ENCODE results near the gene OR2C3.
"Not testable (repeated sequence)": the region's sequence is repeated elsewhere in the genome, so short reads cannot be mapped to it uniquely, and the experiment has no call there.

Gene OR2C3

DNA sequence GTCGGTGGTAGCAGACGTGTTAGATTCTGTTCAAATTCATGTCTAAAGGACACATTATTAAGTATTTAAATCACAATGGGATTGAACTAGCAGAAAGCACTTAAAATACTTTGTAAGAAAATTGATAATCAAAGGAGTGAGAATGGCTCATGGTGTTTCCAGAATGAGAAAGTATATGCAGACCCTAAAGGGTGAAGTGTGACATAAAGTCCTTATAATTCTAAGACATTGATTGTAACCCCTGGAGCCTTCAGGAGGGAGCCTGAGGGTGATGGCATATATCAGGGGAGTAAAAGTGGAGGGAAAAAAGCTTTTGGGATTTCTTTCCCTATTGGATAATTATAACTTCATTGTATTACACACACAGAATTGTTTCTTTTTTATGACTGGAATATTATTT is at the start of gene OR2C3:
TSS of gene OR2C3 (minus strand) at position 101 of the 400 bp plus-strand sequence. CDS start 3,929 bp downstream, outside the sequence.
- no peak for DNase-seq

- no peak for DNase-seq
Observed at GRCh38 chr1:247578946-247579460, 42.8 kb upstream of the OR2C3 start.

DNA sequence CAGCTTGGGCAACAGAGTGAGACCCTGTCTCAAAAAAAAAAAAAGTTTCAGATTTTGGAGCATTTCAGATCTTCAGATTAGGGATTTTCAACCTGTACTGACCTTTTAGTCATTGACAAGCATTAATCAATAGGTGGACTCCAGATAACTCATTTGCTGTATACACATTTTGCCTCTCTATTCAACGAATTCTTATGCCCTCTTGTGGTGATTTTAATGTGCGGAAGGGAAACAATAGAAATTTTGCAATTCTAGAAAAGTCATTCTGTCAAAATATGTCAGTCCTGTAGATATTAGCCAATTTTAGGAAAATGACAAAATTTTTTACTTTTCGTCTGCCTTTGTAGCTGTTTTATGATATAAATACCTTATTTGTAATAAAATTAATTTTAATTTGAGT is 40.3 kb upstream of the OR2C3 start:
- DNase-seq, result no peak

DNA sequence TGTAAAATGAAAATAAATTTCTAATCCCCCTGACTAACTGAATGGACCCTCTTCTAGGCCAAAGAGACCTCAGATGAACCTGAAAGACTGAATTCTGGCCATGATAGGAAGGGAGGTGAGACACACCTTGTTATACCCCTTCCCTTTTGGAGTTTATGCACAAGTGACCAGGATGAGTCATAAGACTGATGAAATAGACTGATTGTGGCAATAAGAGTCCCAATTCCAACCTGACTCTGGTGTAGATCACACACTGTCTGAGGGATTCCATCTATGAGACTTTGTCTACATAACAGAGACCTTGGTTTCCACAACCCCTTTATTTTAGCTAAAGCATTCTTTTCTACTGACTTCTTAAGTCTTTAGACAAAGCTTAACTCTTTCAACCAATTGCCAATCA is 38.4 kb upstream of the OR2C3 start:
- DNase-seq, result no peak

DNA sequence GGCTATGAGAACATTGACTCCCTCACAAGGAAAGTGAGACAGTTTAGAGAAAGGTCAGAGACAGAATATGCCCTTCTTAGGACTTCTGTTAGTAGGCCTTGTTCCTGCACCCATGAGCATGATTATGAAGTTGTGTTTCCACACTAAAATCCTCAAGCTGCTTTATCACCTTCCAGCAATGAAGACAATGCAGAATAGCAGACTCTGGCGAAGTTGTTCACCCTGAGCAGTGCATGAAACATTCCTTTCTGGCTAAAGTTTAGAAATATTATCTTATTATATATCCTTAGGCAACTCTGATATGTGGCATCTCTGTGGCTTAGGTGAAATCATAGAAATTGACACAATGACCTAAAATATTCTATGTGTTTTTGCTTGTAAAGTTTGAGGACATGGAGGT is 38.0 kb upstream of the OR2C3 start:
- DNase-seq, result no peak

- DNase-seq, result no peak
Observed at GRCh38 chr1:247562198-247562597, 26.0 kb upstream of the OR2C3 start.

- DNase-seq, result no peak
Observed at GRCh38 chr1:247561711-247562110, 25.5 kb upstream of the OR2C3 start.

DNA sequence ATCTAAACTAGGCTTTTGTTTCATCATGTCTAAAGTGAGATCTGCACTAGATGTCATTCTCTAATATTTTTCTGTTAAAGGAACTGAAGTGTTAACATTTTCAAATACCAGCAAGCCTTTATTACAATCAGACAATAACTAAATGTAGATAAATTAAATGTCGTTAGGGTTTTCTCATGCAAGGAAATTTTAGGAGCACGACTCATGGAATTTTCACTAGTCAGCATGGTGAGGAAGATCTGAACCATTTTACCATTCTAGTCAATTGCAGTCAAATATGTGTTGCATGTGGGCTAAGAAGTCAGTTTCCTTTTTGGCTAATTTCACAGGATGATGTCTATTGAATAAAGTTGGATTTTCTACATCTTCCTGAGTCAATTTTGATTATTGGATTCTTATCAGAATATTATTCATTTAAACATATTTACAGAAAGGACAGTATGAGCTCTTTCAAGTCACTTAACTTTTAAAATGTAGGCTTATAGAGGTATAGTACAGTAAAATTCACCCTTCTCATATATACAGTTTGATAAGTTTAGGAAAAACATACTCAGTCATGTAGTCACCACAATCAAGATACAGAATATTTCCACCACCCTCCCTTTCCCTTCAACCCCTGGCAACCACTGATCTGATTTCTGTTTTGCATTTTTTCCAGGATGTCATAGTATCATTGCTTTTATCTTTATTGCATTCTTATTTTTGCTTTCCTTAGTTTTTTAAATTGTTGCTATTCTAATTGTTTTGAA is 21.9 kb upstream of the OR2C3 start:
- no peak for DNase-seq

DNA sequence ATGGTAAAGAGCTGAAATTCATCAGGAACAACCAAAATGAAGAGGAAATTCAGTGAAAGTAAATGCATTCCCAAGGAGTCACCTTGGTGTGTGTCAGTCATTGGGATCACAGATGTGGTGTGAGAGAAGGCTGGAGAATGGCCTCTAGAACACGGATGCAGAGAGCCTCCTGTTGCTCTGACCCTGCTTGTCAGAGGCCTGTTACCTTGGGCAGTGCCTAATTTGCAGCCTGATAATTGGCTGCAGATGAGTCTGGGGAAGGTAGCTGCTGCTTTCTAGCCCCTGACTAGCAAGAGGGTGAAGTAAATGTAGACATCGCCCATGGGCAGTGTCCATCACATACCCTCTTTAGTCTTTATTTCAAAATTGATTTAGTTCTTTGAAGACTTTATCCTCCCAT is 16.0 kb upstream of the OR2C3 start:
- no peak for DNase-seq

DNA sequence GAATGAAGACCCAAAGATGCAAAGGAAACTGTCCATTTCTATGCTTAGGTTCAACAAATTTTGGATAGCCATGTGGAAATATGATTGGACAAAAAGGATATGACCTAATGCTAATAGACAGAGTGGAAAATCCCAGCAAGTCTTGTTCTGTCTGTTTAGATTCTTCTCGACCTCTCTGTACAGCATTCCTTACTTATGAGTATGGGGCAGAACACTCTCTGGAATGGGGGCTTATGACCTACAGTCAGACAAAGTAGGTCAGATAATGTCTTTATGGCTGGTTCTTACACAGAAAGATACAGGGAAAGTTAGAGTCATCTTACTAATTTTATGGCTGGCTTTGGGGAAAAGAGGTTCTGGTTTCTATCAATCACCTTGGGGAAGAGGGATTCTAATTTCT is 15.5 kb upstream of the OR2C3 start:
- DNase-seq, result no peak

DNA sequence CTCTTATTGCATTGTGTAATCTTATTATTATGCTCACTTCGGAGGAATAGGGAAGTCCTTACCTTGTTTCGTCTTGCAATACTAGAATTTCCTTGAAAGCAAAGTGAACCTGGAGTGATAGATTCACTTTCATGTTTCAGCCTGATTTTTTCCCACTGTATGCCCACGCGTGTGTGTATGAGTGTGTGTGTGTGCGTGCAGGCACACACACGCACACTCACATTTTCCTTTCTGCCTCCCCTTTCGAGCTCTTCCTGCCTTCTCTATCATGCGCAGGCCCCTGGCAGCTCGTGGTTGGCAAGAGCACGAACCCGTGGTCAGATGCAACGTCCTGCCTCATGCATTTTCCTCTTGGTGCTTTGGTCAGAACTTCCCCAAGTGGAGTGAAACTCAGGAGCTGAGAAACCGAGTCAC is 12.5 kb upstream of the OR2C3 start, which contains the start of gene GCSAML:
TSS of gene GCSAML (plus strand) at position 366 of the 414 bp plus-strand sequence. CDS start 58 bp downstream, outside the sequence.
- DNase-seq, result no peak

- DNase-seq, result no peak
Observed at GRCh38 chr1:247548092-247548491, 11.9 kb upstream of the OR2C3 start.

DNA sequence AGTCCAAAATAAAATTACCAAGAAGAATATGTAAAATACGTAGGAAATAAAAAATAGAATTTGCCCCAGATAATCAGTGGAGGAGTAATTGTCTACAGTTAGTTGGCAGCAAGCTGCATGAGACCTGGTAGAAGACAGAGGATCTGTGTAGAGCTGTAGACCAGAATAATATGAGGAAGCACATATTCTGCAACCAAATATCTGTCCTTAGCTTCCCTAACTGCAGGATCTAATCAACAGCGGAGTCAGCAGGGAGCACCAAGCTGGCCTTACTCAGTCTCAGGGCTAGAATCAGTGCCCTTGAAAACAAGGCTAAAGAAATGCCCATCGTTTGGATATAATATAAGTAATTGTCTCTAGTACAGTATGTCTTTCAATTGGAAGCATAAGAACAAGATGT is 6.6 kb upstream of the OR2C3 start:
- no peak for DNase-seq

DNA sequence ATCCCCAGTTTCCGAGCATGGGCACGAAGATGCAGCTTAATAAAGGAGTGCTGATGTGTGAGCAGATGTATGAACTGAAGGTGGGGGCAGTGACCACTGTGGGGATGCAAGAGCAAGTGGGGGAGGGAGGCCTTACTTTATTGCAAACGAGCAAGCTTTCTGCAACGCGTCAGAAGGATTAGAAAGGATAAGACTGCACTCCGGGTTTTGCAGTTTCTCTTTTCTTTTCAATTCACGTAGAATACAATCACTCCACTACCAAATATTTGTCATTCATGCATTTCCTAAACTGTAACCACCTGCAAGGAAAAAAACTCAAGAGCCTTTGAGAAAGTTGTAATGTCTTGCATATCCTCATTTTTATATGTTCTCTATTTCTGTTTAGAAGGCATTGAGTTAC is 4.3 kb upstream of the OR2C3 start:
- DNase-seq, result no peak

DNA sequence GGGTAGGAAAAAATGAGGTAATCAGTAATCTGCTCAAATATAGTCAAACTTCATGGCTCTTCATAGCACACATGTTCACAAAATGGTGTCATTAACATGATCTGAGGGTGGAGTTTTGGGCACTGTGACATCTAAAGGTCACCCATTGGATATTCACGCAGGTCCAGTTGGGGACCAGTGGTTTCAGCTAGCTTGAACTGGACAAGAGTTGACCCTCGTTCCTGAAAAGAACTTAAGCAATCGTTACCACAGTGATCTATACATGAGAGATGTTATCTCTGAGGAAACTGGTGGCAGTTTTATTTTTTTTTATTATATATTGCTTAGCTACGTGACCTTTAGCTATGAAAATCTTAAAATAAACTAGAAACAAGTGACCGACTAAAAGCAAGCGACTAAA is 3.0 kb upstream of the OR2C3 start:
- no peak for DNase-seq

- no peak for DNase-seq
Observed at GRCh38 chr1:247538561-247538960, 2.3 kb upstream of the OR2C3 start.

GRCh38 chr1:247535402-247535801 is 838 bp downstream of the OR2C3 start:
- no peak for DNase-seq

- no peak for DNase-seq
Observed at GRCh38 chr1:247531937-247532336, 4.3 kb downstream of the OR2C3 start.

GRCh38 chr1:247530785-247531184 is 5.5 kb downstream of the OR2C3 start:
- no peak for DNase-seq

DNA sequence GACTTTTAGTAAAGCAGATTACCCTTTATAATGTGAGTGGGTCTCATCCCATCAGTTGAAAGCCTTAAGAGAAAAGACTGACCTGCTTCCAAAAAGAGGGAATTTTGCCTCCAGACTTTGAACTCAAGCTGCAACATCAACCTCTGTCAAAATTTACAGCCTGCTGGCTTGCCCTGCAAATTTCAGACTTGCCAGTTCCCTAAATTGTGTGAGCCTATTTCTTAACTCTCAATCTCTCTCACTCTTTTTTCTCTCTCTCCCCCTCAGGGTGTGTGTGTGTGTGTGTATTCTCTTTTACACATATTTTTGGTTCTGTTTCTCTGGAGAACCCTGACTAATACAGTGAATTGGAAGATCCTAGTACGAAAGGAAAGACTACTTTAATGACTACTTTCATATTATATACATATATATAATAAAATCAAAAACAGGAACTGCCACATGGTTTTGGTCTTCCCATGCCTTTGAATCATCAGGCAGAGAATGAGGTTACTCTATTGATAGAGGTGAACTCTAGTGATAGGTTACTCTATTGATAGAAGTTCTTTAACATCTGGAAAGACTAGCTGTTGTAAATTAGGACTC is 6.4 kb downstream of the OR2C3 start:
- DNase-seq, result no peak

- no peak for DNase-seq
Observed at GRCh38 chr1:247528812-247529474, 7.3 kb downstream of the OR2C3 start.

DNA sequence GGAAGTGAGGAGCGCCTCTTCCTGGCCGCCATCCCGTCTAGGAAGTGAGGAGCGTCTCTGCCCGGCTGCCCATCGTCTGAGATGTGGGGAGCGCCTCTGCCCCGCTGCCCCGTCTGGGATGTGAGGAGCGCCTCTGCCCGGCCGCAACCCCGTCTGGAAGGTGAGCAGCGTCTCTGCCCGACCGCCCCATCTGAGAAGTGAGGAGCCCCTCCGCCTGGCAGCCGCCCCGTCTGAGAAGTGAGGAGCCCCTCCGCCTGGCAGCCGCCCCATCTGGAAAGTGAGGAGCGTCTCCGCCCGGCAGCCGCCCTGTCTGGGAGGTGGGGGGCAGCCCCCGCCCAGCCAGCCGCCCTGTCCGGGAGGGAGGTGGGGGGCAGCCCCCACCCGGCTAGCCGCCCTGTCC is 14.4 kb downstream of the OR2C3 start:
- not testable (repeated sequence) for DNase-seq

DNA sequence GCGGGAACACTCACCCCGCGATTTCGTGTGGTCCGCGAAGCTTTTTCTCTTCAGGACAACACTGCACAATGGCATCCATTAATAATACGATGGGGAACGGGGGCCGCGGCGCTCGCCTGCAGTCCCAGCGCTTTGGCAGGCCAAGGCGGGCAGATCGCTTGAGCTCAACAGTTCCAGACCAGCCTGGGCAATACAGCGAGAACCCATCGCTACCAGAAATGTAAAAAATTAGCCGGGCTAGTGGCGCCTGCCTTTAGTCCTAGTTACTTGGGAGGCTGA is 17.7 kb downstream of the OR2C3 start:
- no peak for DNase-seq

Measured in activated CD8-positive, alpha-beta memory T cell treated with anti-CD3 and anti-CD28 coated beads, Interleukin-2, amount 50 U/mL, for 4 hours (primary cell).